ENCODE data around the gene PLA2G6. TPM values are rescaled to one million over a fixed set of nuclear protein-coding genes. Genes with fewer than 3 reads are reported as not detected.

PLA2G6 gene
- total RNA-seq, 2 experiments from 2014 or later: 65.0 to 72.0 TPM

DNA sequence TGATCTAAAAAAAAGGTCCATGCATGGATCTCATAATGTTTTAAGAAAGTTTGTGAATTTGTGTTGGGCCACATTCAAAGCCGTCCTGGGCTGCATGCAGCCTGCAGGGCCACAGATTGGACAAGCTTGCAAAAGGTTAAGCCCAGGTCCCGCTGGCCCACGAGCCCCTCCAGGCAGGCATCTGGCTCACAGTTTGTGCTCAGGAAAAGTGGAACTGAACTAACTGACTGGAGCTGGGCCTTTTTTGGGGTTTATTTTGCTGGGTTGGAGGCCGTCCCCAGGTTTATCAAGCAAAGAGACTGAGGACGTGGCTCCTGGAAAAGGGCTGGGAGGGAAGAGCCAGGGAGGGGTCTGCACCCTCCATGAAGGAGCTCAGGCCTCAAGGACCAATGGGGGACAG, 39.0 kb downstream of the PLA2G6 start:
- Mint-ChIP-seq H3K27ac (peak overlapping the region; percentile 65), H3K4me1 (peaks cover 20% of the 10 kb centered on the region), H3K4me3 (no peak overlapping the region), H3K9me3 (no peaks in the 10 kb centered on the region), H3K27me3 (no peaks in the 10 kb centered on the region), H3K36me3 (ENCODE audit: low read depth) (peaks cover 8% of the 10 kb centered on the region)
- ChIA-PET POLR2A (interaction anchor here (0.6 kb wide), 1 partner anchor 140 kb away, joined by 3 read pairs; no protein-coding TSS in a partner anchor), CTCF (interaction anchor here (0.6 kb wide), 1 partner anchor 259 kb away, joined by 3 read pairs; no protein-coding TSS in a partner anchor)
- DNase-seq: no peak

DNA sequence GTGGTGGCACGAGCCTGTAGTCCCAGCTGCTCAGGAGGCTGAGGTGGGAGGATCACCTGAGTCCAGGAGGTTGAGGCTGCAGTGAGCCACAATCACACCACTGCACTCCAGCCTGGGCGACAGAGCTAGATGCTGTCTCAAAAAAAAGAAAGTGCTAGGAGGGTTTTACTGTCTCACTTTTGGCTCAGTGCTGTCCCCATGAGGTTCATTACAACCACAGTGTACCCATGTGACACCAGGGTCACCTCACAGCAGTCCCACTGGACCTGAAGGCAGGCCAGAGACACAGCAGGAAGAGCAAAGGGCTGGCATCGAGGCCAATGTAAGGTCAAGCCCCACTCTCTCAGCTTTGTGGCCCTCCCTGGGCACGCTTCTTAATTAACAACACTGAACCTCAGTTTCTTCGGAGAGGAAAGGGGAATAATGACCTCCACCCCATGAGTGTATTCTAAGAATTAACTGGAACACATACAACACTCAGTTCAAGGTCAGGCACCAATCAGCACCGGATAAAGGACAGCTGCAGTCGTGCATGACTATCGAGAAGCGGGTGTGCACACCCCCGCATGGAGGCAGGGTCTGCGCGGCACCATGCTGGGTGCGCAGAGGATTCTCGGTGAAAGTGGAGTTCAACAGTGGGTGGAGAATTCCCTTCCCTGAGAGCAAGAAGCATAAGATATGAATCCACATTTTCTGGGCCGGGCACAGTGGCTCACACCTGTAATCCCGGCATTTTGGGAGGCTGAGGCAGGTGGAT, 40.2 kb downstream of the PLA2G6 start:
- ChIA-PET POLR2A (no interaction called here), CTCF (interaction anchor here (1.1 kb wide), 1 partner anchor 118 kb away, joined by 4 read pairs; no protein-coding TSS in a partner anchor)
- Mint-ChIP-seq H3K9me3 (no peaks in the 10 kb centered on the region), H3K27me3 (no peaks in the 10 kb centered on the region), H3K27ac (peak overlapping the region; percentile 2), H3K4me3 (no peak overlapping the region), H3K4me1 (peaks cover 14% of the 10 kb centered on the region), H3K36me3 (ENCODE audit: low read depth) (peaks cover 8% of the 10 kb centered on the region)
- no peak for DNase-seq

DNA sequence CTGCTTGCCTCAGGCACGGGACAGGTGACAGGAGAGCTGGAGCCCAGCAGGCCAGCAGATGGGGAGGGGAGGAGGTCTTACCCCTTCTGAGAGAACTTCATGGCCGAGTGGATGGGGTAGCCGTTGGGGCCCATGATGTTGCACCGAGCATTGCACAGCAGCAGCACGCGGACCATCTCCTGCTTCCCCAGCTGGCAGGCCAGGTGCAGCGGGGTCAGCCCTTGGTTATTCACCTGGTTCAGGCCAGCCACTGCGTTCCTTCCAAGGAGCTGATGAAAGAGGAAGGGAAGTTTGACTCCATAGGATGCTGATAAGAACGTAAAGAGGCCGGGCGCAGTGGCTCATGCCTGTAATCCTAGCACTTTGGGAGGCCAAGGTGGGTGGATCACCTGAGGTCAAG, 41.7 kb downstream of the PLA2G6 start:
- CTCF ChIA-PET: no interaction called here
- no peaks in the 10 kb centered on the region for H3K27me3 Mint-ChIP-seq
- no peak for DNase-seq
- H3K4me3 Mint-ChIP-seq: no peak overlapping the region
- peaks cover 14% of the 10 kb centered on the region for H3K36me3 Mint-ChIP-seq (ENCODE audit: low read depth)
- no peaks in the 10 kb centered on the region for H3K9me3 Mint-ChIP-seq
- H3K27ac Mint-ChIP-seq: no peak overlapping the region
- H3K4me1 Mint-ChIP-seq: peaks cover 14% of the 10 kb centered on the region
- POLR2A ChIA-PET: no interaction called here

DNA sequence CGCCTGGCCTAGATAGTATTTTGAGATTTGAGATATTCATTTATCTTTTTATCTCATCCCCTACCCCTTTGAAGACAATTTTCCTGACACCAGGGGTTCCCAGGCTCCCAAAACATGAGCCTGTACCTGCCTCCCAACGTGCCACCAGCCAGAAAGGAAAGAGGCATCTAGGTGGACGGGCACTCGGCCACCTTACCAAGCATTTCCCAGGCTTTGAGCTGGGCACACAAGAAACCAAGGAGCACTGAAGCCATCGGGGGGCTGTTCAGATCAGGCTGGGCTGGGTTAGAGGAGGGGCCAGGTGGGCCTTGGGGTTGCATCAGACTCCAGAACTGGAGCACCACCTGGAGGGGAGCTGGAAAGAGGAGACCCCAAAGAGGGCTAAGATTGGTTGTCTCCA, 42.7 kb downstream of the PLA2G6 start:
- no peaks in the 10 kb centered on the region for H3K27me3 Mint-ChIP-seq
- peaks cover 12% of the 10 kb centered on the region for H3K4me1 Mint-ChIP-seq
- DNase-seq: no peak
- ChIA-PET POLR2A (no interaction called here), CTCF (no interaction called here)
- H3K27ac Mint-ChIP-seq: no peak overlapping the region
- H3K36me3 Mint-ChIP-seq (ENCODE audit: low read depth): peaks cover 17% of the 10 kb centered on the region
- H3K4me3 Mint-ChIP-seq: no peak overlapping the region
- H3K9me3 Mint-ChIP-seq: no peaks in the 10 kb centered on the region

DNA sequence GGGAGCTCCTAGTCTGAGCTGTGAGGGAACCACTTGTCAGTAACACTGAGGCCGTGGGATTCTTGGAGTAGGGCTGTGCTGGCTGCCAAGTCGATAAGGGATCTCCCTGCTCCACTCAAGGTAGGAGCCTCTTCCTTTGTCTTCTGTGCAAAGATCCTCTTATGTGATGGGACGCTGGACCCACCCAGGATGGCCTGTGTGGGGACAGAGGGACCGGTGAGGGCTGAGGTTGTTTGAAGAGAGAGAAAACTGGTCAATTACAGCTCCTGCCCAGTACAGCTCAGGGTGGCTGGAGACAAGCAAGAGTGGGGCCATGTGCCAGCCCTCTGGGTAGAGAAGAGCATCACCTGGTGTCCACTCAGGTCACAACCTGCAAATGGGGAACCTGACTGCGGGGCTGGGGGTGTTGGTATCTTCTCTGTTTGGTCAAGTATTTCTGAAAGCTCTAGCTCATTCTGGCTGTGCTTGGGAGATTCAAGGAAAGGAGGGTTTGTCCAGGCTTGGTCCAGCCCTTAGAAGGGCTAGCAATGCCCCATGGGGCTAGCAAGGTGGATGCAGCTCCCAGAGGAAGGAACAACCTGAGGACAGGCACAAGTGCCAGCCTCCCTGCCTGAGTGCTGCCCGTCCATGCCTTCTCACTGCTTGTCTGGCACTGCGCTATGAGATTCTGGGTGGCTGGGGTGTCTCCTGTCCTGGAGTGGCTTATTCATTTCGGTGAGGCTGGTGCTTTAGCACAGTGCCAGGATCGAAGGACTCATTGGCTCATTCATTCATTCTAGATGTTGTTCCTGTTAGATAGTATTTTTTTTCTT, 43.5 kb downstream of the PLA2G6 start:
- Mint-ChIP-seq H3K36me3 (ENCODE audit: low read depth) (peaks cover 11% of the 10 kb centered on the region), H3K27me3 (no peaks in the 10 kb centered on the region)
- POLR2A ChIA-PET: no interaction called here

GRCh38 chr22:38136607-38137006, 45.0 kb downstream of the PLA2G6 start:
- Mint-ChIP-seq H3K27me3 (no peaks in the 10 kb centered on the region), H3K4me1 (no peaks in the 10 kb centered on the region), H3K27ac (no peak overlapping the region), H3K4me3 (no peak overlapping the region), H3K36me3 (ENCODE audit: low read depth) (peaks cover 10% of the 10 kb centered on the region), H3K9me3 (no peaks in the 10 kb centered on the region)
- POLR2A ChIA-PET: interaction anchor here (0.7 kb wide), 1 partner anchor 21 kb away, joined by 3 read pairs; no protein-coding TSS in a partner anchor
- DNase-seq: no peak
- CTCF ChIA-PET: interaction anchor here (0.8 to 1.1 kb wide), 3 partner anchors 9 to 68 kb away, joined by 3 to 4 read pairs (median 3); no protein-coding TSS in a partner anchor

More for the DNA sequence above, 43.5 kb downstream of the PLA2G6 start:
- no peak overlapping the region for H3K4me3 Mint-ChIP-seq
- CTCF ChIA-PET: no interaction called here
- DNase-seq: no peak
- H3K9me3 Mint-ChIP-seq: no peaks in the 10 kb centered on the region
- H3K27ac Mint-ChIP-seq: no peak overlapping the region
- peaks cover 5% of the 10 kb centered on the region for H3K4me1 Mint-ChIP-seq

DNA sequence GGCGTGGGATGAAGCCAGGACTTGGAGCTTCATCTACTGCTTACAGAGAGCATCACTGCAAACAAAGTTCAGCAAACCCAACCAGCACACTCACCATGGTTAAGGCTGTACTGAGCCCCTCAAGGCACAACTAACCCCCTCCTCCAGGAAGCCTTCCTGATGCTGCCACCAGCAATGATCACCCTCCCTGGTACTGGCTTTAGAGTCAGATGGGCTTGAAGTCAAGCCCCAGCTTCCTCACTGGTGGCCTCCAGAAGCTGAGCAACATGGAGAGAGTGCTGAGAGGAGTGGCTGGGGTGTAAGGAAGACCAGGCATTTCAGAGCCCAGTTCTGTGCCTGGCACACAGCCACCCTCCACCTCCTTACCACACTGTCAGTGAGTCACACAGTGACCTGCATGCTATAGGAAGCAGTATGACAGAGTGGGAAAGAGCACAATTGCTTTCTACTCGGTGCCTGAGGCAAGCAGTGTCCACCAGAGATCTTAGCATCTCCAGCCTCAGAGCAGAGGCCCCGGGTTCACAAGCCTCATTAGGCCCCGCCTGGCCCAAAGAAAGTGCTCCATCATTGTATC, 46.4 kb downstream of the PLA2G6 start:
- Mint-ChIP-seq H3K4me3 (no peak overlapping the region), H3K27ac (no peak overlapping the region), H3K36me3 (ENCODE audit: low read depth) (peaks cover 10% of the 10 kb centered on the region), H3K27me3 (no peaks in the 10 kb centered on the region), H3K9me3 (no peaks in the 10 kb centered on the region), H3K4me1 (no peaks in the 10 kb centered on the region)
- DNase-seq: no peak
- ChIA-PET CTCF (no interaction called here), POLR2A (no interaction called here)

DNA sequence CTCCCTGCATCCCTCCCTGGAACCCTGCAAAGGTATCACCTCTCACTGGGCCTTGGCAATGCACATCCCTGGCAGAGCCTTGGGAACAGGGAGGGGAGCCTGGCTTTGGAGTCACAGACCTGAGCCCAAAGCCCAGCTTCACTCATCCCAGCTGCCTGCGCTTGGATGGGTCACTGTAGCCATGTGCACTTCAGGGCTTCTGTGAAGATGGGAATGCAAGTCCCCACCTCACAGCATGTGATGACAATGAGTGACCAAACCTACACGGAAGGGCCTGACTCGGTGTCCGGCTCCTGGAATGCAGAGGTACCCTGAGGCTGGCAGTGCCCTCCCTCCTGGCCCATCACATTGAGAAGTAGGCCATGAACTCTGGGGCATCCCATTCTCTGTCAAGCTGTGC, 48.3 kb downstream of the PLA2G6 start:
- H3K27me3 Mint-ChIP-seq: no peaks in the 10 kb centered on the region
- CTCF ChIA-PET: no interaction called here
- no peak for DNase-seq
- no peak overlapping the region for H3K4me3 Mint-ChIP-seq
- peaks cover 10% of the 10 kb centered on the region for H3K36me3 Mint-ChIP-seq (ENCODE audit: low read depth)
- POLR2A ChIA-PET: no interaction called here
- no peak overlapping the region for H3K27ac Mint-ChIP-seq
- H3K4me1 Mint-ChIP-seq: no peaks in the 10 kb centered on the region
- H3K9me3 Mint-ChIP-seq: no peaks in the 10 kb centered on the region

DNA sequence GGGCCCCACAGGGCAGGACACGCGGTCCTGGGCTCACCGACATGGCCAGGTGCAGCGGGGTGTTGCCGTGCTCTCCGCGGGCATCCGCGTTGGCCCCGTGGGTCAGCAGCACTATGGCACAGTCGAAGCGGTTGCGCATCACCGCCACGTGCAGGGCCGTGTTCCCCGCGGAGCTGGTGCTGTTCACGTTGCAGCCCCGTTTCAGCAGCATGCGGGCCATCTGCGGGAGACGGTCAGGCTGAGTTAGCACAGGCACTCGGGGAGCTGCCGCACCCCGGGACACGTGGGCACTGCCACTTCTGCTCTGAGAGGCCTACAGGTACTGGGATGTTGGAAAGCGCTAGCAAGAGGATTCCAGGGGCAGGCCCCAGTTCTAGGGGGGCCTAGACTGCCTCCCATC, 48.8 kb downstream of the PLA2G6 start:
- no peak for DNase-seq
- no peak overlapping the region for H3K4me3 Mint-ChIP-seq
- H3K36me3 Mint-ChIP-seq (ENCODE audit: low read depth): peaks cover 10% of the 10 kb centered on the region
- no peaks in the 10 kb centered on the region for H3K4me1 Mint-ChIP-seq
- no peaks in the 10 kb centered on the region for H3K27me3 Mint-ChIP-seq
- POLR2A ChIA-PET: no interaction called here
- no peak overlapping the region for H3K27ac Mint-ChIP-seq
- CTCF ChIA-PET: no interaction called here
- no peaks in the 10 kb centered on the region for H3K9me3 Mint-ChIP-seq

GRCh38 chr22:38132136-38132535, 49.5 kb downstream of the PLA2G6 start:
- Mint-ChIP-seq H3K9me3 (no peaks in the 10 kb centered on the region), H3K27ac (no peak overlapping the region), H3K36me3 (ENCODE audit: low read depth) (peaks cover 10% of the 10 kb centered on the region), H3K4me3 (no peak overlapping the region), H3K4me1 (no peaks in the 10 kb centered on the region), H3K27me3 (no peaks in the 10 kb centered on the region)
- DNase-seq: no peak
- CTCF ChIA-PET: no interaction called here
- POLR2A ChIA-PET: no interaction called here

GRCh38 chr22:38131399-38131798, 50.2 kb downstream of the PLA2G6 start:
- H3K4me3 Mint-ChIP-seq: no peak overlapping the region
- H3K27ac Mint-ChIP-seq: no peak overlapping the region
- no peaks in the 10 kb centered on the region for H3K9me3 Mint-ChIP-seq
- no peaks in the 10 kb centered on the region for H3K4me1 Mint-ChIP-seq
- H3K36me3 Mint-ChIP-seq (ENCODE audit: low read depth): peaks cover 10% of the 10 kb centered on the region
- DNase-seq: no peak
- POLR2A ChIA-PET: no interaction called here
- CTCF ChIA-PET: interaction anchor here (1.0 kb wide), 1 partner anchor 10 kb away, joined by 3 read pairs; no protein-coding TSS in a partner anchor
- H3K27me3 Mint-ChIP-seq: no peaks in the 10 kb centered on the region

- Mint-ChIP-seq H3K27ac (no peak overlapping the region), H3K4me1 (no peaks in the 10 kb centered on the region), H3K27me3 (no peaks in the 10 kb centered on the region), H3K4me3 (no peak overlapping the region), H3K36me3 (ENCODE audit: low read depth) (peaks cover 4% of the 10 kb centered on the region), H3K9me3 (no peaks in the 10 kb centered on the region)
- CTCF ChIA-PET: no interaction called here
- POLR2A ChIA-PET: no interaction called here
- DNase-seq: no peak
Observed at GRCh38 chr22:38129856-38130255, 51.8 kb downstream of the PLA2G6 start.

GRCh38 chr22:38129021-38129420, 52.6 kb downstream of the PLA2G6 start:
- no peak for DNase-seq
- H3K27me3 Mint-ChIP-seq: no peaks in the 10 kb centered on the region
- peaks cover under 1% of the 10 kb centered on the region for H3K36me3 Mint-ChIP-seq (ENCODE audit: low read depth)
- CTCF ChIA-PET: no interaction called here
- H3K9me3 Mint-ChIP-seq: no peaks in the 10 kb centered on the region
- no peak overlapping the region for H3K4me3 Mint-ChIP-seq
- no peak overlapping the region for H3K27ac Mint-ChIP-seq
- POLR2A ChIA-PET: no interaction called here
- peaks cover 5% of the 10 kb centered on the region for H3K4me1 Mint-ChIP-seq

All from activated CD4-positive, alpha-beta T cell treated with anti-CD3 and anti-CD28 coated beads, Interleukin-2, amount 10 ng/mL, durations not matched to agents 7 days and 5 days (primary cell).